Astrocyte (in vitro differentiated cells and primary cell): ENCODE results near the gene RD3L.

Experiments
- EZH2 ChIP-seq: IDR thresholded peaks from 2 replicates; pipeline ENCODE4 v1.6.1; 2012; ENCODE audit warnings: mild to moderate bottlenecking, low read length, inconsistent platforms; ENCODE audit not compliant: insufficient read depth
- TF ChIP-seq, protein P1 (sequence below): IDR thresholded peaks from 2 replicates; pipeline ENCODE4 v1.5.1; 2011; ENCODE audit warnings: low read depth, mild to moderate bottlenecking, inconsistent platforms, low read length, moderate library complexity; ENCODE audit not compliant: insufficient read depth

GRCh38 chr14:103890821-103891666, 51.3 kb downstream of the RD3L start:
- TF ChIP-seq, protein P1, sequence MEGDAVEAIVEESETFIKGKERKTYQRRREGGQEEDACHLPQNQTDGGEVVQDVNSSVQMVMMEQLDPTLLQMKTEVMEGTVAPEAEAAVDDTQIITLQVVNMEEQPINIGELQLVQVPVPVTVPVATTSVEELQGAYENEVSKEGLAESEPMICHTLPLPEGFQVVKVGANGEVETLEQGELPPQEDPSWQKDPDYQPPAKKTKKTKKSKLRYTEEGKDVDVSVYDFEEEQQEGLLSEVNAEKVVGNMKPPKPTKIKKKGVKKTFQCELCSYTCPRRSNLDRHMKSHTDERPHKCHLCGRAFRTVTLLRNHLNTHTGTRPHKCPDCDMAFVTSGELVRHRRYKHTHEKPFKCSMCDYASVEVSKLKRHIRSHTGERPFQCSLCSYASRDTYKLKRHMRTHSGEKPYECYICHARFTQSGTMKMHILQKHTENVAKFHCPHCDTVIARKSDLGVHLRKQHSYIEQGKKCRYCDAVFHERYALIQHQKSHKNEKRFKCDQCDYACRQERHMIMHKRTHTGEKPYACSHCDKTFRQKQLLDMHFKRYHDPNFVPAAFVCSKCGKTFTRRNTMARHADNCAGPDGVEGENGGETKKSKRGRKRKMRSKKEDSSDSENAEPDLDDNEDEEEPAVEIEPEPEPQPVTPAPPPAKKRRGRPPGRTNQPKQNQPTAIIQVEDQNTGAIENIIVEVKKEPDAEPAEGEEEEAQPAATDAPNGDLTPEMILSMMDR: no peak
- no peak for TF ChIP-seq EZH2
